ENCODE measurements around the gene CERS5.
A peak's percentile ranks its signal among the peaks of the same experiment; 100 is the strongest.

CERS5 gene

DNA sequence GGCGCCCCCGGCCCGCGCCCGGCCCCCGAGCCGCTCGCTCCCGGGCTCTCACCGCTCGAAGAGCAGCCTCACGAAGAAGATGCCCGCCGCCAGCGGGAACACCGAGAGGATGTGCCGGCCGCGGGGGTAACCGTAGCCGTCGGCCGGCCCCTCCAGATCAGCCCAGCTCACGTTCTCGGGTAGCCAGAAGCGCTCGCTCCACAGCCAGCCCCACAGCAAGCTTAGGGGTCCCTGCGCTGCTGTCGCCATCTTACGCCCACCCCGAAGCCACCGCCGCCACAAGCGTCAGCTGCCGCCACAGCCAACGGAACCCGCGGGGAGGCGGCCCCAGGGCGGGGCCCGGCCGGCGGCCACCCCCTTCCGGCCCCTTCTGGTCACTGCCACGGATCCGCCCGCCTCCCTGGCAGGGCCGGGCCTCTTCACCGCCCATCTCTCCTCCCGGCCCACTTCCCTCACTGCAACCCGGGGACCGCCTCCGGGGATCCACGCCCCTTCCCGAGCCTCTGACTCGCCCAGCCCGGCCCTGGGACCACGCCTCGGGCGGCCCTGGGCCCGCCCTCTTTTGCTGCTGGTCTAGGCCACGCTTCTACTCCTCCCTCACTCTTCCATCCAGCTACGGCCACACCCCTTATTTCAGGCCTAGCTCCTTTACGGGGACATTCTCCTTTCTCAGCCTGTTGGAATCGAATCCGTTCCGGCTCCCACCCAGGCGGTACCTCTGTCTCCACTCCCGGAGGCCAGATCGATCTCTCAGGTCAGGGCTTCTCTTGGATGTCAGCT lies at the start of gene CERS5:
CERS5 (minus strand) TSS at position 321 of the 780 bp plus-strand sequence; CDS start at position 249, 72 bp downstream.
- TF ChIP-seq, protein P1, sequence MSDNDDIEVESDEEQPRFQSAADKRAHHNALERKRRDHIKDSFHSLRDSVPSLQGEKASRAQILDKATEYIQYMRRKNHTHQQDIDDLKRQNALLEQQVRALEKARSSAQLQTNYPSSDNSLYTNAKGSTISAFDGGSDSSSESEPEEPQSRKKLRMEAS (IDR thresholded peaks at IDR 0.05; ENCODE audit: low read depth, low read length), result peak; percentile 24; the same call in 1 of the 2 replicates
- peak; percentile 47 for TF ChIP-seq POLR2A (IDR thresholded peaks at IDR 0.05; ENCODE audit: extremely low read depth, insufficient read length)
- TF ChIP-seq, protein P2, sequence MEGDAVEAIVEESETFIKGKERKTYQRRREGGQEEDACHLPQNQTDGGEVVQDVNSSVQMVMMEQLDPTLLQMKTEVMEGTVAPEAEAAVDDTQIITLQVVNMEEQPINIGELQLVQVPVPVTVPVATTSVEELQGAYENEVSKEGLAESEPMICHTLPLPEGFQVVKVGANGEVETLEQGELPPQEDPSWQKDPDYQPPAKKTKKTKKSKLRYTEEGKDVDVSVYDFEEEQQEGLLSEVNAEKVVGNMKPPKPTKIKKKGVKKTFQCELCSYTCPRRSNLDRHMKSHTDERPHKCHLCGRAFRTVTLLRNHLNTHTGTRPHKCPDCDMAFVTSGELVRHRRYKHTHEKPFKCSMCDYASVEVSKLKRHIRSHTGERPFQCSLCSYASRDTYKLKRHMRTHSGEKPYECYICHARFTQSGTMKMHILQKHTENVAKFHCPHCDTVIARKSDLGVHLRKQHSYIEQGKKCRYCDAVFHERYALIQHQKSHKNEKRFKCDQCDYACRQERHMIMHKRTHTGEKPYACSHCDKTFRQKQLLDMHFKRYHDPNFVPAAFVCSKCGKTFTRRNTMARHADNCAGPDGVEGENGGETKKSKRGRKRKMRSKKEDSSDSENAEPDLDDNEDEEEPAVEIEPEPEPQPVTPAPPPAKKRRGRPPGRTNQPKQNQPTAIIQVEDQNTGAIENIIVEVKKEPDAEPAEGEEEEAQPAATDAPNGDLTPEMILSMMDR (IDR thresholded peaks at IDR 0.05; ENCODE audit: low read depth, low read length), result no peak
- peak; percentile 51 for TF ChIP-seq MYC (IDR thresholded peaks at IDR 0.05; ENCODE audit: low read depth, low read length)
- peak; percentile 100 for DNase-seq (ENCODE audit: low read depth)
- peak within 1 kb of the TSS; percentile 82 for H3K4me3 ChIP-seq (ENCODE audit: low read depth, low read length)

GRCh38 chr12:50215033-50215432 lies 47.9 kb upstream of the CERS5 start:
- TF ChIP-seq MYC (IDR thresholded peaks at IDR 0.05; ENCODE audit: low read depth, low read length), result no peak
- no peak for TF ChIP-seq POLR2A (IDR thresholded peaks at IDR 0.05; ENCODE audit: extremely low read depth, insufficient read length)
- TF ChIP-seq, protein P1 (IDR thresholded peaks at IDR 0.05; ENCODE audit: low read depth, low read length), result no peak
- TF ChIP-seq, protein P2 (IDR thresholded peaks at IDR 0.05; ENCODE audit: low read depth, low read length), result no peak
- no peak overlapping the region for H3K4me3 ChIP-seq (ENCODE audit: low read depth, low read length)
- DNase-seq (ENCODE audit: low read depth), result no peak

- DNase-seq (ENCODE audit: low read depth), result no peak
- no peak overlapping the region for H3K4me3 ChIP-seq (ENCODE audit: low read depth, low read length)
- TF ChIP-seq, protein P1 (IDR thresholded peaks at IDR 0.05; ENCODE audit: low read depth, low read length), result no peak
- TF ChIP-seq MYC (IDR thresholded peaks at IDR 0.05; ENCODE audit: low read depth, low read length) (no peak), POLR2A (IDR thresholded peaks at IDR 0.05; ENCODE audit: extremely low read depth, insufficient read length) (no peak)
- TF ChIP-seq, protein P2 (IDR thresholded peaks at IDR 0.05; ENCODE audit: low read depth, low read length), result no peak
Measured at GRCh38 chr12:50214018-50214417, 46.8 kb upstream of the CERS5 start.

DNA sequence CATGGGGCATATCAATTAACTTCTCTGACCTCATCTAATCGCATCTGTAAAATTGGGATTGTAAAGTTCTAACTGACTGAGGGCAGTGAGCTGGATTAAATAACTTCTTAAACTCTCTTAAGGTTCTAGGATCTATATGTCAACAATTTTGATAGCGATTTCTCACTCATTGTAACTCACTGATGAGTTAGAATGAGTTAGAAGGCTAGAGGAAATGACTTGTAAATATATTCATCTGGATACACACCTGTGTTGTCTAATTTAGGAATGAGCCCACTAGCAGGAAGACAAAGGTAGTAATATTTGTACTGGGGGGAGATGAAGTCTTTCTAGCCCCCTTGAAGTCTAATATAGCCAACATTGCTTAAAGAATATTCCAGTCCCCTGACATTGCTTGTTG lies 46.3 kb upstream of the CERS5 start:
- DNase-seq (ENCODE audit: low read depth), result no peak
- TF ChIP-seq, protein P2 (IDR thresholded peaks at IDR 0.05; ENCODE audit: low read depth, low read length), result no peak
- TF ChIP-seq POLR2A (IDR thresholded peaks at IDR 0.05; ENCODE audit: extremely low read depth, insufficient read length), result no peak
- H3K4me3 ChIP-seq (ENCODE audit: low read depth, low read length), result no peak overlapping the region

DNA sequence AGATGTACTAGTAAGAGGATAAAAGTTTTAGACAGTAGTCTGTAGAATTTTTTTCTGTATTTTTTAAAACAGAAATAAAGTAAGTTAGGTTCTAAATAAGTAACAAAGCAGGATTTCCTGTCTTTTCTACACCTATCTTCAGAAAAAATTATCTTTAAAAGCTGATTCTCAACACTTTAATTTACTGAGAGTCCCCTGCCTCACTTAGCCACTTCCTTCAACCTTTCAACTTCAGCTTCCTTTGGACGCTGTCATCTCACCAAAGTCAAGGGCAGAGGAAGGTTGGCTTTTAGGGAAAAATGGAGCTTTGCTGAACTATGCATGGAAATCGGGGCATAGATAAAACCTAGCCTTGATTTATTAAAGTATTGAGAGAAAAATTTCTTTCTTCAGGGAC lies 44.9 kb upstream of the CERS5 start:
- no peak overlapping the region for H3K4me3 ChIP-seq (ENCODE audit: low read depth, low read length)
- DNase-seq (ENCODE audit: low read depth), result no peak
- TF ChIP-seq, protein P1 (IDR thresholded peaks at IDR 0.05; ENCODE audit: low read depth, low read length), result no peak
- TF ChIP-seq POLR2A (IDR thresholded peaks at IDR 0.05; ENCODE audit: extremely low read depth, insufficient read length), result no peak
- TF ChIP-seq, protein P2 (IDR thresholded peaks at IDR 0.05; ENCODE audit: low read depth, low read length), result no peak
- no peak for TF ChIP-seq MYC (IDR thresholded peaks at IDR 0.05; ENCODE audit: low read depth, low read length)

All from NB4 (cell line).